Body of pancreas (tissue), 4 donors: ENCODE data around the gene MRTFA. TPM values are rescaled to one million over a fixed set of nuclear protein-coding genes. Genes with fewer than 3 reads are reported as not detected.

ENCODE experiments used
- ATAC-seq: fragments of 150-250 bp; one replicate; pipeline ENCODE4 v1.9.1; 2016
- DNase-seq, 4 donors: peaks; one replicate each; pipeline ENCODE4 v3.0.0-alpha.2; 2019
- H3K27ac ChIP-seq, 4 donors: fragments of 200-600 bp; sonication (generic); 1 replicate in 3 of 4; 2 replicates in 1 of 4; pipeline versions ENCODE4 v1.5.1 to v1.6.1; 2016 to 2019; ENCODE audit warnings: mild to moderate bottlenecking in 1 of 4, mixed read lengths in 1 of 4, moderate library complexity in 1 of 4
- H3K27me3 ChIP-seq, 2 donors: fragments of 200-600 bp; sonication (generic); one replicate each; pipeline ENCODE4 v1.6.0; 2016; ENCODE audit warnings: mild to moderate bottlenecking in 1 of 2
- H3K36me3 ChIP-seq, 2 donors: fragments of 200-600 bp; sonication (generic); replicated peaks in 1 of 2; 2 replicates each; pipeline ENCODE4 v1.5.1; 2016; ENCODE audit warnings: low read depth in 2 of 2; ENCODE audit not compliant: insufficient read depth in 1 of 2
- H3K4me1 ChIP-seq: fragments of 200-600 bp; sonication (generic); one replicate; pipeline ENCODE4 v1.6.0; 2016
- H3K4me3 ChIP-seq, 2 donors: fragments of 200-600 bp; sonication (generic); 1 replicate in 1 of 2; 2 replicates in 1 of 2; pipeline ENCODE4 v1.5.1; 2016 to 2019
- H3K9me3 ChIP-seq, 3 donors: fragments of 200-600 bp; sonication (generic); 1 replicate in 2 of 3; 2 replicates in 1 of 3; pipeline ENCODE4 v1.5.1; 2016
- POLR2A ChIP-seq, 3 donors: fragments of 450-650 bp; IDR thresholded peaks; one replicate each; pipeline ENCODE4 v1.6.1; 2016; ENCODE audit warnings: antibody characterized with exemption in 3 of 3, mild to moderate bottlenecking in 2 of 3
- WGBS, 2 donors: methylation state at CpG; one replicate each; pipeline ENCODE4 v1.1.5; 2017; 5-methylcytosine and 5-hydroxymethylcytosine counted together
- intact Hi-C: fragments of 100-400 bp; cut with DNase I; formaldehyde crosslinking; loops from one replicate; pipeline ENCODE4 v1.15.1; 2023
- total RNA-seq, 2 donors: library from RNA; depleted of rRNA; stranded (reverse); fragments of >200 nt; gene quantifications; one replicate each; pipeline ENCODE4 v1.1.0, GENCODE V29; 2016
- TF ChIP-seq, protein P1 (sequence below), 7 experiments: fragments of 450-650 bp in 4 of 7; fragments of 200-600 bp in 3 of 7; sonication (generic) in 3 of 7; IDR thresholded peaks; one replicate each; pipeline ENCODE4 v1.5.1; 2016 to 2019; ENCODE audit warnings: antibody characterized with exemption in 7 of 7

MRTFA gene
- total RNA-seq, 2 donors from 2014 or later: 47.0 to 71.5 TPM

DNA sequence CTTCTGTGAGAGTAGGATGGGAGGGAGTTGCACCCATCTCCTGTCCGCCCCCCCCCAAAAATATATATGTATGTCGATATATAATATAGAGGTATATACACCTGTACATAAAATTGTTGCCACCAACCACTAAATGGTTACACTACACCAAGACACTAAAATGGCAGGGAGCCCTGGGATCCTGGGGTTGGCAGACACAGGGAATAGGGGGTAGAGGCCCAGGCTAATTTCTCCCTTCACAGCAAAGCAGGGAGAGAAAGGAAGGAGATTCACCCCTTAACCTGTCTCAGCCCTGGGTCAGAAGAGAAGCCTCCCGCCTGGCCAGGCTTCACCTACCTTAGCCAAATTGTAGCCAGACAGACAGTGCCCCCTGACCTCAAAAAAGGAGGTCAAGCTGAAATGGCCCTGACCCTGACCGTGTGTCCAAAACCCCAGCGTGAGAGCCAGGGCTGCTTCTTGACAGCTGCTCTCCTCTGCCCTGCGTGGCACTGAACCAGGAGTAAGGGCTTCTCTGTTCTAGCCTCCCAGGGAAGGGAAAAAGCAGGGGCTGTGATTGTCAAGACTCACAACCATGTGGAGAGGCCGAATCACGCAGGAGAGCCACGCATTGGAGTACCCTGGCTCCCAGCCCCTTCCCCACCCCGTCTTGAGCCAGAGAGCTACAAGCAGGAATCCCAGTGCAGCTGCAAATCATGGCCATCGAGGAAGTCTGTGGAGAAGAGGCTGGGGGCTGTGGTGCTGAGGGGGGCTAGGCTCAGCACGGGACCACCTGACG, 225.6 kb downstream of the MRTFA start:
- intact Hi-C loops: no loop called here
- Histone ChIP-seq H3K4me1 (no peaks in the 10 kb centered on the region), H3K4me3 (no peak overlapping the region), H3K27ac (no peak overlapping the region), H3K27me3 (no peaks in the 10 kb centered on the region), H3K36me3 (peaks cover 21 to 41% of the 10 kb centered on the region in 2 donors), H3K9me3 (no peaks in the 10 kb centered on the region)
- ATAC-seq (no peak), DNase-seq (no peak)
- WGBS, 2 donors: 90 to 91% methylated on average over 10 to 13 of the region's 13 CpGs
- TF ChIP-seq, protein P1, sequence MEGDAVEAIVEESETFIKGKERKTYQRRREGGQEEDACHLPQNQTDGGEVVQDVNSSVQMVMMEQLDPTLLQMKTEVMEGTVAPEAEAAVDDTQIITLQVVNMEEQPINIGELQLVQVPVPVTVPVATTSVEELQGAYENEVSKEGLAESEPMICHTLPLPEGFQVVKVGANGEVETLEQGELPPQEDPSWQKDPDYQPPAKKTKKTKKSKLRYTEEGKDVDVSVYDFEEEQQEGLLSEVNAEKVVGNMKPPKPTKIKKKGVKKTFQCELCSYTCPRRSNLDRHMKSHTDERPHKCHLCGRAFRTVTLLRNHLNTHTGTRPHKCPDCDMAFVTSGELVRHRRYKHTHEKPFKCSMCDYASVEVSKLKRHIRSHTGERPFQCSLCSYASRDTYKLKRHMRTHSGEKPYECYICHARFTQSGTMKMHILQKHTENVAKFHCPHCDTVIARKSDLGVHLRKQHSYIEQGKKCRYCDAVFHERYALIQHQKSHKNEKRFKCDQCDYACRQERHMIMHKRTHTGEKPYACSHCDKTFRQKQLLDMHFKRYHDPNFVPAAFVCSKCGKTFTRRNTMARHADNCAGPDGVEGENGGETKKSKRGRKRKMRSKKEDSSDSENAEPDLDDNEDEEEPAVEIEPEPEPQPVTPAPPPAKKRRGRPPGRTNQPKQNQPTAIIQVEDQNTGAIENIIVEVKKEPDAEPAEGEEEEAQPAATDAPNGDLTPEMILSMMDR (IDR thresholded peaks at IDR 0.05): no peak
- TF ChIP-seq POLR2A (IDR thresholded peaks at IDR 0.05): no peak

DNA sequence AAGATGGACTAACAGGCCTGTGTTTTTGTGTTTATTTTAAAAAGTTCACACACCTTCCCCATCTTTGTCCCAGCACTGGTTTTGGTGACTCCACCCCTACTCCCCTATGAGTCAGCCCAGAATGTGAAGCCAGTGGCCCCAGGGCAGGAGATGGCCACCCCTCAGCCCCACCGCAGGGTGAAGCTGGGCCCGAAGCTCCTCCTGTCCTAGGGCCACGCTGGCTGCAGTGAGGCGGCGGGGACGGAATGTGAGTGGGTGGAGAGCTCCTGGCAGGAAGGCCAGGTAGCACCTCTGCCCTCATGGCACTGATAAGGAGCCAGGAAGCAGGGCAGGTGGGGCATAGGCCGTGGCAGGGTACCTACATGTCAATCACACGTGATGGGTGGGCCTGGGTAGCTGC, 226.2 kb downstream of the MRTFA start:
- ATAC-seq (no peak), DNase-seq (no peak)
- no peaks in the 10 kb centered on the region for H3K27me3 ChIP-seq
- H3K36me3 ChIP-seq: peaks cover 26 to 47% of the 10 kb centered on the region in 2 donors
- H3K9me3 ChIP-seq: no peaks in the 10 kb centered on the region
- H3K4me1 ChIP-seq: no peaks in the 10 kb centered on the region
- 66 to 70% methylated on average over 8 of the region's 8 CpGs for WGBS, 2 donors
- no peak overlapping the region for H3K27ac ChIP-seq
- no peak overlapping the region for H3K4me3 ChIP-seq
- intact Hi-C loops: no loop called here
- TF ChIP-seq, protein P1 (IDR thresholded peaks at IDR 0.05): no peak
- TF ChIP-seq POLR2A (IDR thresholded peaks at IDR 0.05): no peak

DNA sequence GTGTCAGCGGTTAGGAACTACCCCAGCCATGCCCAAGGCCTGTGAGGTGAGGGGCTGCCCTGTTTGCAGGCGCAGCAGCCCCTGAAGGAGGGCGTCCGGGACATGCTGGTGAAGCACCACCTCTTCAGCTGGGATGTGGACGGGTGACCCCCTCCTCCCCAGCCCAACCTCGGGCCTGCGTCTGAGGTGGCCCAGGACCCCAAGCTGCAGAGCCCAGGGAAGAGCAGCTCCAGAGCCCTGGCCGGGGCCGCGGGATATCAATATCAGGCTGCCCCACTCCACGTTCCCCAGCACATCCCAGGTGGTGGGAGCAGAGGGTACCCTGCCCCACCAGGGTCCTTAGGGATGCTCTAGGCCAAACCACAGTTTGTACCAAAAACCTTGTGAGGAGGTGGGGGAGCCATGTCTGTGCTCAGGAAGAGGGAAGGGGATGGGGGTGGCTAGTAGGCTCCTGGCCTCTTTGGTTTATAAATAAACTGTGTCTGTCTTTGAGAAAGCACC, 226.9 kb downstream of the MRTFA start:
- WGBS, 2 donors: 93% methylated on average over 11 of the region's 11 CpGs; no CpG with 5 or more reads in 1 of the 2 donors

DNA sequence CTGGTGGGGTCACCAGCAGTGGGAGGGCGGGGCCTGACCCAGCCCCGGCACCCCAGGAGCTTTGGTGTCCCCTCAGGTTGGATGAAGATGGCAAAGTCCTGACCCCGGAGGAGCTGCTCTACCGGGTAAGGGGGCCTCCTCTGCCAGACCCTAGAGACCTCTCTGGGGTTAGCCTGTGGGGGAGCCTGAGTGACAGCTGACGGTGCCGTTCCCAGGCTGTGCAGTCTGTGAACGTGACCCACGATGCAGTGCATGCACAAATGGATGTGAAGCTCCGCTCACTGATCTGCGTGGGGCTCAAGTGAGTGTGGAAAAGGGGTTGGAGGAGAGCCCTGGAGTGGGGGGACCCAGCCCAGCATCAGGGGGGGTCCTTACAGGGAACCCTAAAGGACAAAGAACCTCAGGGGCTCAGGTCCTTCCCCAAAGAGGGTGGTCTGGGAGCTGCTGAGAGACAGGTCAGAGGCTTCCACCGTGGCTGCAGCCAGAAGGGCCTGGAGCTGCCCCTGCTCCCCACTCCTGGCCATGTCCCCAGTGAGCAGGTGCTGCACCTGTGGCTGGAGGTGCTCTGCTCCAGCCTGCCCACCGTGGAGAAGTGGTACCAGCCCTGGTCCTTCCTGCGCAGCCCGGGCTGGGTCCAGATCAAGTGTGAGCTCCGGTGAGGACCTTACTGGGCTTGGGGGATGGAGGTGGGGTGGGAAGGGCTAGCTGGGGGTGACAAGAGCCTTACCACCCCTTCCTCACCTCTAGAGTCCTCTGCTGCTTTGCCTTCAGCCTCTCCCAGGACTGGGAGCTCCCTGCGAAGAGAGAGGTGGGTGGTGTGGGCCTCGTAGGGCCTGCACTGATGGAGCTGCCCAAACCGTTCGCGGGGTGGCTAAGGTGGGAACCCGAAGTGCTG, 227.6 kb downstream of the MRTFA start:
- no peaks in the 10 kb centered on the region for H3K27me3 ChIP-seq
- H3K4me1 ChIP-seq: no peaks in the 10 kb centered on the region
- H3K9me3 ChIP-seq: no peaks in the 10 kb centered on the region
- no peak for DNase-seq
- WGBS, 2 donors: 84 to 91% methylated on average over 9 to 21 of the region's 21 CpGs
- ATAC-seq: no peak
- H3K4me3 ChIP-seq: no peak overlapping the region
- intact Hi-C loops: no loop called here
- TF ChIP-seq POLR2A (IDR thresholded peaks at IDR 0.05): no peak
- TF ChIP-seq, protein P1 (IDR thresholded peaks at IDR 0.05): no peak
- H3K36me3 ChIP-seq: peaks cover 28 to 56% of the 10 kb centered on the region in 2 donors
- no peak overlapping the region for H3K27ac ChIP-seq

More for the DNA sequence above, 226.9 kb downstream of the MRTFA start:
- ATAC-seq (no peak), DNase-seq (no peak)
- TF ChIP-seq, protein P1 (IDR thresholded peaks at IDR 0.05): no peak
- TF ChIP-seq POLR2A (IDR thresholded peaks at IDR 0.05): no peak
- H3K27ac ChIP-seq: no peak overlapping the region
- H3K4me1 ChIP-seq: no peaks in the 10 kb centered on the region
- H3K36me3 ChIP-seq: peaks cover 28 to 51% of the 10 kb centered on the region in 2 donors
- H3K9me3 ChIP-seq: no peaks in the 10 kb centered on the region
- H3K27me3 ChIP-seq: no peaks in the 10 kb centered on the region
- no peak overlapping the region for H3K4me3 ChIP-seq
- intact Hi-C loops: no loop called here
